Measurements from ENCODE around the gene COQ6. TPM values are rescaled to one million over a fixed set of nuclear protein-coding genes. Genes with fewer than 3 reads are reported as not detected.

Gene COQ6
- total RNA-seq = 15.1 and 15.7 TPM in 2 replicates

DNA sequence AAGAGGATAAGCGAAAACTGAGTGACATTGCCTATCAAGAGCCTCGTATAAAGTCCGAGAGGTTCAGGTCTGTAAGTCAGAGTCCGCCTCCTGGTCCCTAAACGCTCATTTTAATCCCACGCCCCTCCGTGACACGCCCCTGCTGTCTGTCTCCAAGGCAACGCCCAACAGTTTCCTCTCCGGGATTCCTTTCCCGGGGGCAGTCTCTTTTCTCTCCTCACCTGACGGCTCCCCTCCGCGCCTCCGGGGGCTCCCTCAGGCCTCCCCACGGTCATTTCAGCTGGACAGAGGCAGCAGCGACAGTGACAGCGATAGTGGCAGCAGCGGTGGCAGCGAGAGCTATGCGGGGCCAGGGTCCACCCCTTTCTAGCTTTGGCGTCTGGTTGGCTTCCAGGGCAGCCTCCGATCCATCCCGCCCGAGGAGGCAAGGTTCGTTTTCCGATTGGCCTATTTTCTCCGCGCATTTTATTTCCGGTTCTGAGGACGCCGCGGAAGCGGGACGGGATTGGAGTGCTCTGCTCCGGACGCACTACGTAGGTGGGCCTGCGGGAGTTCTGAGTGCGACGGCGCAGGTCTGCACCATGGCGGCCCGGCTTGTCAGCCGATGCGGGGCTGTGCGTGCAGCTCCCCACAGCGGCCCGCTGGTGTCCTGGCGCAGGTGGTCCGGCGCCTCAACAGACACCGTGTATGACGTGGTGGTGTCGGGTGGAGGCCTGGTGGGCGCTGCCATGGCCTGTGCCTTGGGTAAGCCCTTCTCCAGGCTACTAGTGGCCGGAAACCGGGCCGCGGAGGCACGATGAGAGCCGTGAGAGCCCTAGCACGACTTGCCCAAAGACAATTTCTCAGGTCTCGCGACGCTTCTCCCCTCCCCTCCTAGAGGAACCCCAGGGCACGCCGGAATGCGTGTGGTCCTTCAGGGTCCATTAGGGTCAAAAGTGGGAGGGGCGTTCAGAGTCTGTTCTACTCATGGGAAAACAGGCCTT, at the start of gene COQ6, which contains the start of gene FAM161B:
Gene COQ6 (plus strand): TSS at position 551 of the 983 bp plus-strand sequence. CDS start 31 bp downstream, at position 582.
Gene FAM161B (minus strand): TSS at position 343 of the 983 bp plus-strand sequence. CDS start 68 bp downstream, at position 275.

Other genes with a start within 250 kb of the COQ6 start
- 9.2 and 13.7 TPM in 2 replicates for gene PNMA1, start 235.9 kb upstream of the COQ6 start, total RNA-seq
- 5.7 and 5.9 TPM in 2 replicates for gene PTGR2, start 98.5 kb upstream of the COQ6 start, total RNA-seq
- 49.4 and 53.0 TPM in 2 replicates for gene ZNF410, start 63.4 kb upstream of the COQ6 start, total RNA-seq
- 2.4 and 3.3 TPM in 2 replicates for gene FAM161B, start 208 bp upstream of the COQ6 start, total RNA-seq
- gene ENTPD5, start 69.0 kb downstream of the COQ6 start, total RNA-seq = 5.2 and 6.5 TPM in 2 replicates
- 4.6 and 6.9 TPM in 2 replicates for gene BBOF1, start 69.0 kb downstream of the COQ6 start, total RNA-seq
- 35.3 and 36.5 TPM in 2 replicates for gene ALDH6A1, start 134.2 kb downstream of the COQ6 start, total RNA-seq
- 4.9 and 5.0 TPM in 2 replicates for gene LIN52, start 134.7 kb downstream of the COQ6 start, total RNA-seq

Measured in bronchial smooth muscle cell (primary cell).